ENCODE measurements around the gene GRID2. TPM values are rescaled to one million over a fixed set of nuclear protein-coding genes. Genes with fewer than 3 reads are reported as not detected.

GRID2 gene
- total RNA-seq, 4 donors from 2014 or later: not detected

DNA sequence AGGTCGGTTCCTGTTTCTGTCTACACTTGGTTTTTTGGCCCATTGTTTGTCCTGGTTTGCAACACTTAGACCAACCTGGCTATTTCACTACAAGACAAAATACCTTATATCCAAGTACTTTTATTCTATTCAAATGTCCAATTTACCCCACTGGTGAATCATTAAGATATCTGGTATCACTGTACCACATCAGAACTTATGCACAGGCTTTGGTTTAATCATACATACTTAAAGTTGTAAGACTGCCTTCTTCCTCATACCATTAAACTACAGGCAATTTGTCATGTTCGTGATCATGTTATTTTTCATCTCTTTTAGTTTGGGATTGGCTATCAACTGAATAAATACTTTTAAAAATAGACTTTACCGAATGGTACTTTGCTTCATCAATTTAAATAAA, 1471.8 kb downstream of the GRID2 start:
- TF ChIP-seq, protein P1, sequence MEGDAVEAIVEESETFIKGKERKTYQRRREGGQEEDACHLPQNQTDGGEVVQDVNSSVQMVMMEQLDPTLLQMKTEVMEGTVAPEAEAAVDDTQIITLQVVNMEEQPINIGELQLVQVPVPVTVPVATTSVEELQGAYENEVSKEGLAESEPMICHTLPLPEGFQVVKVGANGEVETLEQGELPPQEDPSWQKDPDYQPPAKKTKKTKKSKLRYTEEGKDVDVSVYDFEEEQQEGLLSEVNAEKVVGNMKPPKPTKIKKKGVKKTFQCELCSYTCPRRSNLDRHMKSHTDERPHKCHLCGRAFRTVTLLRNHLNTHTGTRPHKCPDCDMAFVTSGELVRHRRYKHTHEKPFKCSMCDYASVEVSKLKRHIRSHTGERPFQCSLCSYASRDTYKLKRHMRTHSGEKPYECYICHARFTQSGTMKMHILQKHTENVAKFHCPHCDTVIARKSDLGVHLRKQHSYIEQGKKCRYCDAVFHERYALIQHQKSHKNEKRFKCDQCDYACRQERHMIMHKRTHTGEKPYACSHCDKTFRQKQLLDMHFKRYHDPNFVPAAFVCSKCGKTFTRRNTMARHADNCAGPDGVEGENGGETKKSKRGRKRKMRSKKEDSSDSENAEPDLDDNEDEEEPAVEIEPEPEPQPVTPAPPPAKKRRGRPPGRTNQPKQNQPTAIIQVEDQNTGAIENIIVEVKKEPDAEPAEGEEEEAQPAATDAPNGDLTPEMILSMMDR (IDR thresholded peaks at IDR 0.05): no peak

DNA sequence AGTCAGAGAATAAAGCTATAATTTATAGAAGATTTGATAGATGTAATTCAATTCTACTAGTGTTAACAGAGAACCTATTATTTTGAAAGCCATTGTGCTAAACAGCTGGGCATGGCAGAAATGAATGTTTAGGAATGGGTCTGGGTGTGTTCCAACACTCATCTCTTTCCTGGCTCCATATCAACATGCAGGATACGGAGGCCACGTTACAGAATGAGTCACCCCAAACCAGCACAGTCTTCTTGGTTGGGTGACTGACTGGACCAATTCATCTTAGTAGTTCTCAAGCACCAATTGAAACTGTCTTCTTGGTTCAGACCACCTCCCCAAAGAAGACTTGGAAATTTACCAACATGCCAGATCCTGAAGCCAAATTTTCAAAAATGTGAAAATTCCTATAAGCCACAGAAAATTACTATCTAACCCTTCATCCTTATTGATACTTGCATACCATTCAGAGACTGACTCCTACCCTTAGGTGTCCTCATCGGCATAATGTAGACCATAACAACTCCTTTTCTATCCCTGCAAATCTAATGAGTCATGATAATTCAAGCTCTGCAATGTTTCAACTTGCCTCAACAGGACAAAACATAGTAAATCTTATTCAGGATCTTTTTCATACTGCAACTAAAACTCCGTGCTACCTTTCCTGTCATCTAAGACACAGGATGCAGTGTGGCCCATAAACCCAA, 1472.8 kb downstream of the GRID2 start:
- no peak for ATAC-seq (ENCODE audit: low FRiP score)
- TF ChIP-seq, protein P1 (IDR thresholded peaks at IDR 0.05): no peak
- DNase-seq (ENCODE audit: low spot score): no peak

More for the DNA sequence above, 1471.8 kb downstream of the GRID2 start:
- no peak for DNase-seq (ENCODE audit: low spot score)
- no peak for ATAC-seq (ENCODE audit: low FRiP score)

DNA sequence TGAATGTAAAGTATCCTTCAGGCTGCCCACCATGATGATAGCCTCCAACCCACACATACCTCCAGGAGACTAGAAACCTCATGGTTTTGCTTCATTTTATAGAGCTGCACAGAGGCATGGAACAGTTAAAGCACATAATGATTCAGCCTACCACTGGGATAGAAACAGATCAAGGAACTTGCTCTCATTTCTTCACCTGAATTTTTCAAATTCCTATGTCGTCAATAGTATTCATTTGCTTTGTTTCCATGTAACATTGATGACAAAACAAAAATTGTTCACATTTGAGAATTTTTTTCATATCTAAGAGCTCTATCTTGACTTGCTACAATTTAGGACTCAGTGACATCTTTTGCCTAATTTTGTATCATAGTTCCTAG, 1473.3 kb downstream of the GRID2 start:
- TF ChIP-seq, protein P1 (IDR thresholded peaks at IDR 0.05): no peak

DNA sequence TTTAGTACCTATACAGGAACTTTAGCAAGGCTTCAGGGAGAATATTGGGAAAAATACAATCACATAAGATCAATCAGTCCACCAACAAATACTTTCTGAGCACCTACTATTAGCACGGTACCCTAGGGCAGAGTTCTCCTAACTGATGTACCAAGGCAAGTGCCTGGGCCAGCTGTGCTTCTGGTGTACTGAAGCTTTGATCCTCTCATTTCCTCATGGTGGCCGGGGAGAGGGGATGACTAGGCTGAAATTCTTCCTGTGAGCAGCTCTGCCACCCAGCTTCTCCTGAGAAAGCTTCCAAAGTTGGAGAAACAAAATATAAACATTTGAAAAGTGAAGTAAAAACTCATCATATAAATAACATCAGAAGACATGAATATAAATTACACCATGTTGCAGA, 1475.5 kb downstream of the GRID2 start:
- no peak for DNase-seq (ENCODE audit: low spot score)
- TF ChIP-seq, protein P1 (IDR thresholded peaks at IDR 0.05): no peak
- ATAC-seq (ENCODE audit: low FRiP score): no peak

More for the DNA sequence above, 1473.3 kb downstream of the GRID2 start:
- ATAC-seq (ENCODE audit: low FRiP score) (no peak), DNase-seq (ENCODE audit: low spot score) (no peak)

DNA sequence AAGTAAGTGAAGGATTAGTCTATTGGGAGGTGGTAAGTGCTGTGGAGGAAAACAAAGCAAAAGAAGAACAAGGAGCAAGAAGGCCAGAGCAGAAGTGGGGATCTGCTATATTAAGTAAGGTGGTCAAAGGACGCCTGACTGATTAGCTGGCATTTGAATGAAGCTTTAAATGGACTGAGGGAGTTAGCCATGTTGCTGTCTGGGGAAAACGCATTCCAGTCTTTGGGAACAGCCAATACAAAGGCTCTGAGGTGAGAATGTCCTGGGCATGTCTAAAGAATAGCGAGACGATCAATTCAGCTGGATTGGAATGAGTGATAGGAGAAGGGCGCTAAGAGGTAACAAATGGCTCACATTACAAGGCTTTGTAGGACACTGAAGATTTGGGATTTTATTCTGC, 1476.3 kb downstream of the GRID2 start:
- no peak for ATAC-seq (ENCODE audit: low FRiP score)
- no peak for DNase-seq (ENCODE audit: low spot score)
- TF ChIP-seq, protein P1 (IDR thresholded peaks at IDR 0.05): no peak

DNA sequence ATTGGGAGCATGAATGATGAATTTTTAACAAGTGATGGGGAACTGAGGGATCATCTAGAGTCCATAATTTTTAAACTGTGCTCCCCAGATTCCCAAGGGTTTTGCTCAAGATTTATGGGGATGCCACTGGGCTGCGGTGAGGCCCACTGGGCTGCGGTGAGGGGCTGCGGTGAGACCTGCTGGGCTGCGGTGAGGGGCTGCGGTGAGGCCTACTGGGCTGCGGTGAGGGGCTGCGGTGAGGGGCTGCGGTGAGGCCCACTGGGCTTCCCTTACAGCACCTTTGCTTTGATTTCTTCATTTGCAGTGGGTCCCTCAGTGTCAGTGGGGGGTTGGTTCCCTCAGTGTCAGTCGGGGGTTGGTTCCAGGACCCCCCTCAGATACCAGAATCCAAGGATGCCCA, 1477.4 kb downstream of the GRID2 start:
- ATAC-seq (ENCODE audit: low FRiP score) (no peak), DNase-seq (ENCODE audit: low spot score) (no peak)
- TF ChIP-seq, protein P1 (IDR thresholded peaks at IDR 0.05): no peak

DNA sequence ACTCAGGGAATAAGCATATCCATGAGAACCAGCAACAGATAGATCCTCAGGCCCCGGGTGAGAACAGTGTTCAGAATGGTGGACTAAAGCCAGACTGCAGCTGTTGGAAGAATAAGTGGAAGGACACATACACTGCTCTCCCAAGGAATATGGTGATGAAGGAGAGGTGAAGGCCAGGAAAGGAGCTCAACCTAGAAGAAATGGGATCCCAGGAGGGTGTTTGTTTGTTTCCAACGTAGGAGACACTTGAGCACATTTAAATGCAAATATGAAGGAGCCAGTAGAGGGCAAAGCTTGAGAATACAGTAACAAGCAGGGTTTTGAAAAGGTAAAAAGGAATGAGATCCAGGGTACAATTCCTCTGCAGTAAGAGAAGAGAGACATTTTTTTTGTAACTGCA, 1482.4 kb downstream of the GRID2 start:
- TF ChIP-seq, protein P1 (IDR thresholded peaks at IDR 0.05): no peak
- no peak for DNase-seq (ENCODE audit: low spot score)
- ATAC-seq (ENCODE audit: low FRiP score): no peak

Data from omental fat pad (tissue), 4 donors.